Hematopoietic multipotent progenitor cell treated with erythropoietin and hydrocortisone succinate and interleukin-3 and kit ligand, for 4 days (in vitro differentiated cells): Measurements from ENCODE around the gene TGFBR3.
A peak's percentile ranks its signal among the peaks of the same experiment; 100 is the strongest.

Source experiments
- DNase-seq: peaks from one replicate; pipeline ENCODE4 v3.0.0-alpha.2; 2015

TGFBR3 gene

DNA sequence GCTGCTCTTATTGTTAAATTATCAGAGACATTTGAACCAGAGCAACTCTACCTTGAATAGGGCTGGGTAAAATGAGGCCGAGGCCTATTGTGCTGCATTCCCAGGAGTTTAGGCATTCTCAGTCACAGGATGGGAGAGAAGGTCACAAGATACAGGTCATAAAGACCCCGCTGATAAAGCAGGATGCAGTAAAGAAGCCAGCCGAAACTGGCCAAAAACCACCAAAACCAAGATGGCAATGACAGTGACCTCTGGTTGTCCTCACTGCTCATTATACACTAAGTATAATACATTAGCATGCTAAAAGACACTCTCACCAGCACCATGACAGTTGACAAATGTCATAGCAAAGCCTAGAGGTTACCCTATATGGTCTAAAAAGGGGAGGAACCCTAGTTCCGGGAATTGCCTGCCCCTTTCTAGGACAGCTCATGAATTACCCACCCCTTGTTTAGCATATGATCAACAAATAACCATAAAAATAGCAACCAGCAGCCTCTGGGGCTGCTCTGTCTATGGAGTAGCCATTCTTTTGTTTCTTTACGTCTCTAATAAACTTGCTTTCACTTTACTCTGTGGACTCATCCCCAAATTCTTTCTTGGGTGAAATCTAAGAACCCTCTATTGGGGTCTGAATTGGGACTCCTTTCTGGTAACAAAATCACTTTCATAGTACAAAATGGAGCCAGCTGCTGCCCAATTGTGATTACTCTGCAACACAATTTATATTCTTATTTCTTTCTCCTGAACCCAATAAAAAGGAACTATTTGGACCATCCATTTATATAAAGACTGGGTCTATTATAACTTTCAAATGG lies 179.6 kb downstream of the TGFBR3 start:
- DNase-seq: no peak

GRCh38 chr1:91704746-91705145 lies 181.2 kb downstream of the TGFBR3 start:
- no peak for DNase-seq

DNA sequence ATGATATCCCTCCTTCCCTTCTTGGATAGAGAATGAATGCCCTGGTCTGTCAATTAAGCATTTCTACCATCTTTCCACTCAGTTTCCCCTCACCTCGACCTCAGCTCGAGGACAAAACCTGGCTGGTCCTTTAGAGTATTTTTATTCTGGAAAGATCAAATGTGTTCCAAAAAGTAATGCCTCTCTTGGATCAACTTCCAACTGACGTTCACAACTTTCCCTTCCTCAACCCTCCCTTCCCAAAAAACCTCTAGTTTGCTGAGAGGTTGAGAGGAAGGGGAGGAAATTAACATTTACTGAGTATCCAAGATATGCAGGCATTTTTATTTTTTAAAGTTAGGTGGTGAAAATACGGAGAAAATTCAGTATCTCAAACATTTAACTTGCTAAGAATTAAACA lies 182.9 kb downstream of the TGFBR3 start:
- no peak for DNase-seq

DNA sequence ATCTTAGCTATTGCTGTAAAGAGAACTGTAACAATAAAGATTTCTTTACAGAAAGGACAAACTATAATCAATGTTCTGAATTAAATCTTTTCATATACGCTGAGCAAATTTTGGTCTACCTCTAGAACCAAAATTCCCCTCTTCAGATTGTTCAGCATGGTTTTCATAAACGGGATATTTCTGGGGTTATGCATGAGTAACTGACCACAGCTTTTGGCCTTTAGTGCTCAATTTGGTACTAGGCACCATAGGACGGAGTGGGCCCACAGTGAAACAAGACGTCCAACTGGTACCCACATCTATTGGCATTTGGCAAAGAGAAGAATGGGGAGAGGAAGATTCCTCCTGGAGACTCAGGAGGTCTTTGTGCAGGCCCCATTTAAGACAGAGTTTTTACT lies 184.5 kb downstream of the TGFBR3 start:
- no peak for DNase-seq

DNA sequence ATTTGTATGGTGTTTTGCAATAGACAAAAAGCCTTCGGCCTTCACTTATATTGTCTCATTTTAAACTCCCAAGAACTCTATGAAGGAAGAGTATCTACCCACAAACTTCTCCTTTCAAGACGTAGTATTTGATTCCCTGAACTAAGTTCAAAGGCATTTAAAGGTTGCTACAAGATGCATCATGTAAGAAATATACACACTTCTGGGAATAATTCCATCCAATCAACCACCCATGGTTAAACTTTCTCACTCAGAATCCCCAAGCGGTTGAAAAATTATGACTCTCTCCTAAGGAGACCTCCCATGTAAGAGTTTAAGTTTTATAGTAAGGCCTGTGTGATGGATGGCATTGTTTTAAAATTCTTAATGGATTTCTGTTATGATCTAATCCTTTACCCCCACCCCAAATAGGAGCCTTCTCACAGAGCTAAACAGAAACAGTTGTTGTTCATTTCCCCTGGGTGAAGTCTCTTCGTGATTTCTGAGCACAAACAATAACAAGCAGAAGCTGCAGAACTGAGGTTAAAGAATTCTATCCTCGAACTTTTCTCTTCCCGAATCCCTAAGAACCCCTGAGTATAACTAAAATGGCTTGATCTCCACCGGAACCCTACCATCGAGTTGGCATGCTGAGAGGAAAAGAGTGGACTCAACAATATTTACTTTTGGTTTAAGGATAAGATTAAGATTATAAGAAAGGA lies 185.0 kb downstream of the TGFBR3 start:
- DNase-seq: no peak

DNA sequence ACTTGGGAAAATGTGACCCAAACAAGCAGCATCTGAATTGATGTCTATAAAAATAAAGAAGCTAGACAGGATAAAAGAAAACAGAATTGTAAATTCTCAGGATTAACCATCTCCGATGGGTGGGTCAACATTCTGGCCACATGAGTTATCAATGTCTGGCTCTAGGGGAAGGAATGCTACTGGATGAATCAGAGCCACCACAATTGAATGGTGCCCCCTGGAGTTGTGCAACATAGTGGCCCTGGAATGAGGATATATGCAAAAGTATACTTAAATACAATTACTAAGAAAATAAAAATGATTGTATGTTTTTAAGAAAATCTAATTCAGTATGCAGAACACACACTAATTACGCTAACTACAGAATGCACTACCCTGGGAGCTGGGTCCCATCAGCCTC lies 185.6 kb downstream of the TGFBR3 start:
- DNase-seq: no peak

GRCh38 chr1:91699339-91699974 lies 186.5 kb downstream of the TGFBR3 start:
- DNase-seq: no peak

- DNase-seq: peak; percentile 24
Observed at GRCh38 chr1:91697861-91698260, 188.1 kb downstream of the TGFBR3 start.

- peak; percentile 53 for DNase-seq
Observed at GRCh38 chr1:91697416-91697815, 188.5 kb downstream of the TGFBR3 start.

DNA sequence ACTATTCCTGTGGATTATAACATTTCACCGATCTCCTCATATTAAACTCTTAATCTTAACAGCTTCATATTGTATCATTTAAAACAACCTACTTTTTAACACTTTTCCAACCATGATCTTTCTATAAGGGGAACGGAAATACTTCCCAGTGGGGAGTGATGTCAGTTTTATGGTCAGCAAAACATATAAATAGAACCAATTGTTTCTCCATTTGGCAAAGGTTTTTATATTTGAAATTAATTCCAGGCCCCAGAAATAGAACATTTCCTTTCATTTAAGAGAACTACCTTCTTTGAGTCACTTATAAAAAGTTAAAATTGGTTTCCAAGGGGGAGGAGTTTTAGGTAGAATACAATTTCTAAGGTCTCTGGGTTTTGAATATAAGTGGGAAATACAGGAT lies 189.6 kb downstream of the TGFBR3 start:
- no peak for DNase-seq

DNA sequence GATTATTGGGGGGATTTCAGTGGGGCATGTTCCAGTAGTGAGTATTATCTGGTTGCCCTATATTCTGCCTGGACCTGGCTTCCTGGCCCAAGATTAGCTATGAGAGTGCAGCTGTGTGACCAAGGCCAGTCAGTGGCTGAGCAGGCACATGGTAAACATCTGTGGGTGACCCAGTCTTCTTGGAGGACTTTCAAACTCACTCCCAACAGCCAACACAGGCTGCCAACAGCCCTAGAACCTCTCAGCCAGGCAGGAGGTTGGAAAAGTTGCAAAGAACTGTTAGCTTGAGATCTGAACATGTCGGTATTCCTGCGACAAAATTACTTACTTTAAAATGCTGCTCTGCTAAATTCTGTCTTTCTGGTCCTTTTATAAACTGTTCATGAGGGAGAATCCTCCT lies 192.4 kb downstream of the TGFBR3 start:
- no peak for DNase-seq

GRCh38 chr1:91691525-91691924 lies 194.4 kb downstream of the TGFBR3 start:
- no peak for DNase-seq

DNA sequence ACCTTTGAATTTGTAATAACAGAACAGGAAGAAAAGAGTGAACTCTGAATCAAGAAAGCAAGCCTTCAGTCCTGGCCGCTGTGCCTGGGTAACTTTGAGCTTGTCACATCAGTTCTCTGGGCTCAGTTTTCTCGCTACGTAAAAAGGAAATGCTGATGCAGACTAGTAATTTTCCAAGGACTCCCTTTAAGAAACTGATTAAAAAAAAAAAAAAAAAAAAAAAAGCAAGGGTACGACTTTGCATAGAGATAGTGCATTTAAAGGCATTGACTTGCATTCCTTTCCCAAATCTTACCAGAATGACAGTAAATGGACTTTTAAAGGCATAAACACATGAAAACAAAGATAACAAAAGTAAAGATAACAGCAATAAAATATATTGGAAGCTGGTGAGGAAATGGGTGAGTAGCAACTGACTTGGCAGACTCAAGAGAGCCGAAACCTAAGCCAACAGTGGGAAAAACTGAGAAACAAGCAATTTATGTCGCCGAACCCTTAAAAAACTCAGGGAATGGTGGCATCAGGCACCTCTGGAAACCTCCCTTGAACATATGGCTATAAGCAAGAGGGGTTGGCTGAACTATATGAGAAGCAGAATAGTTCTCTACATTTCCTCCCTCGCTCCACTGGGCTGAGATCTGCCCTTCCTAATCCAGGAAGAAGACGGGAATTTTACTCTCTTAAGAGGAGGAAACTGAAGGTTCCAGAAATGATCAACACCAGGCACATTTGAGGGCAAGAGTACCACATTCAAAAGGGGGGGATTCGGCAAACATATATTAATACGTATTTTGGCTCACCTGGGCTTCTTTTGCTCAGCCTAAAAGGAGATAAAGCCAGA lies 196.1 kb downstream of the TGFBR3 start:
- DNase-seq: no peak

- no peak for DNase-seq
Observed at GRCh38 chr1:91687452-91687851, 198.5 kb downstream of the TGFBR3 start.

GRCh38 chr1:91685994-91686393 lies 200.0 kb downstream of the TGFBR3 start:
- no peak for DNase-seq

- peak; percentile 60 for DNase-seq
Observed at GRCh38 chr1:91684481-91685196, 201.3 kb downstream of the TGFBR3 start.

DNA sequence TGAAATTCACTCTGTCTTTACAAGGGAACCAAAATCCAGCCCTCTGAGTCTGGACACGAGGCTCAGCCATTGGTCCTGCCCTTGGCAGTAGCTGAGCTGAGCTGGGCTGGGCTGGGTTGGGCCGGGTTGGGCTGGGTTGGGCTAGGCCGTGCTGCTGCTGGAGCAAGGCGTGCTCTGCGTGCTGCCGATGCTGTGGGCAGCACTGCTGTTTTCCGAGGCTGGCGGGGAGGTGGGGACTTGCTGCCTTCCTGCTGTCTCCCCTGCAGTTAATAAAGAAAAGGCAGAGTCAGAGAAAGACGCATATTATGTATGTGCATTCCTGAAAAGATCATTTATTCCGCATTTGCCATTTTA lies 202.4 kb downstream of the TGFBR3 start:
- no peak for DNase-seq

DNA sequence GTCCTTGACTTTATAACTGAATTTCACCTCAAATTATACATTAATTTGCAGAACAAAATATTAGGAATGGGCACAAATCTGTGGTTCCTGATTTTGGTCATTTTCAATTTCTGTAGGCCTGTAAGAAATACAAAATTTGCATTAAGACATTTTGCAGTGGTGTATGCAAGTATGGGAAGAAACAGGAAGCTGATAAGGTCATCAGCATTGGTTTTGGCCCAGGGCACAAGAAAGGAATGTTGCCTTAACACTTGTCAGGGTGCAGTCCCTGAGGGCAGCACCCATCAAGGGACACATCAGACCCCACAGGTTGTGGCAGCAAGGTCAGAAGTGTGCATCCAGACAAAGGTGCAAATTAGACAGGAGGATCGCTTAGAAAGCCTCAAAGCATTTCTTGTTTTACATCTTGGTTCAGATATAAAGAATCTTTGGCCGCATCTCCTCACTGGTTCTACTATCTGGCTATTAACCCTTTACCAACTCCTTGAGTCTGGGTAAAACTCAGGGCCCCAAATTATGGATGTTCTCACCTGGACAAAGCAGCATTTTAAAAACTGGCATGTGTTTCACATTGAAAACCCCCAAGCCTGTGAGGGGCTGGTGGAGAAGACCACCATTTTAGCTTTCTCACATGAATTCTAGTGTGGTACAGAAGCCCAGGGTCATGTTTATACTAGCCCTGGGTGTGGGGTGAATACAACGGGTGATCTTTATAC lies 202.9 kb downstream of the TGFBR3 start:
- no peak for DNase-seq

DNA sequence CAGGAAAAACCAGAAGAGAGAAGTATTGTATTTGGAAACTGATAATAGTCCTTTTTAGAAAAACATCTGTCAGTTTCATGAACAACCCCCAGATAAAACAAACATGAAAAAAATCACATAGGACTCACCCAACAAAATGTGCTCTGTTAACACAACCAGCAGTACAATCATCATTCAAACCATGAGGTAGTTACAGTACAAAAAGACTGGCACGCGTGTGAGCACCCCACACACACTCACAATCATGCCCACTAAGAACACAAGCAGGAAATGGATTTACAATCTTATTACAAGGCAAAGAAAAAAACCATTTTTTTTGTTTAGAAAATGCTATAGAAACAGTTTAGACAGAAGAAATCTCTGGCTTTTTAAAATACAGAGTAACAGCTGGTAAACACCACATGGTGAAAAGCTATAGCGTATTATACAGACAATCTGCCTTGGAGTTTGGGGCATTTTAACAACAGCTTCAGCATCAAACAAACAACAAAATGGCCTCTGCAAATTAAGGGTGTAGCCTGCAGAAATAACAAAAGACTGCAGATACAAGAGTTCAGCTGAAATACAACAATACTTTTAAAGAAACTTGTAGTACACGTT lies 205.3 kb downstream of the TGFBR3 start:
- DNase-seq: no peak

GRCh38 chr1:91679446-91679845 lies 206.5 kb downstream of the TGFBR3 start:
- DNase-seq: no peak

- no peak for DNase-seq
Observed at GRCh38 chr1:91676030-91676429, 209.9 kb downstream of the TGFBR3 start.
